Panc1 (cell line): ENCODE data around the gene AKAP12. TPM values are rescaled to one million over a fixed set of nuclear protein-coding genes. Genes with fewer than 3 reads are reported as not detected.

Source experiments
- ATAC-seq: fragments of 200-7000 bp; cut with Tn5 transposase; 2 replicates; pipeline ENCODE4 v1.9.1; 2020; ENCODE audit warnings: mild to moderate bottlenecking, moderate library complexity
- BruUV-seq: library from RNA; stranded (reverse); fragments of 400-500 nt; replicated peaks from 2 replicates; lab custom pipeline; 2021; lab: Mats Ljungman, UMichigan
- CTCF ChIA-PET: fragments of 300-600 bp; sonication (Branson Sonifier 250); formaldehyde crosslinking; loops from one replicate; lab custom pipeline; 2022; ENCODE audit warnings: antibody characterized with exemption; lab: Charles Lee
- POLR2A ChIA-PET: fragments of 300-600 bp; sonication (Branson Sonifier 250); formaldehyde crosslinking; loops from one replicate; lab custom pipeline; 2022; ENCODE audit warnings: antibody characterized with exemption; lab: Charles Lee
- DNase-seq: peaks from one replicate; pipeline ENCODE4 v3.0.0-alpha.2; 2010; ENCODE audit warnings: low read depth, low spot score
- H3K27ac ChIP-seq: 2 replicates; pipeline ENCODE4 v1.5.1; 2011; ENCODE audit warnings: mild to moderate bottlenecking, low read length, inconsistent platforms
- H3K27me3 ChIP-seq: fragments of 200-500 bp; sonication (Bioruptor generic); 2 replicates; pipeline ENCODE4 v1.6.0; 2014; ENCODE audit warnings: low read length, inconsistent platforms; ENCODE audit not compliant: control insufficient read depth, insufficient read depth
- H3K36me3 ChIP-seq: fragments of 200-500 bp; sonication (Bioruptor generic); 2 replicates; pipeline ENCODE4 v1.5.1; 2014; ENCODE audit warnings: inconsistent platforms, mild to moderate bottlenecking, low read length, moderate library complexity; ENCODE audit not compliant: control insufficient read depth, insufficient read depth
- H3K4me1 ChIP-seq: 2 replicates; pipeline ENCODE4 v1.5.1; 2011; ENCODE audit warnings: inconsistent platforms, mild to moderate bottlenecking, low read length, moderate library complexity; ENCODE audit not compliant: control insufficient read depth, insufficient read depth
- H3K4me3 ChIP-seq, 2 experiments: 2 replicates each; pipeline ENCODE4 v1.5.1; 2011 to 2012; ENCODE audit warnings: low read depth in 2 of 2, low read length in 2 of 2, mild to moderate bottlenecking in 2 of 2, inconsistent platforms in 1 of 2, moderate library complexity in 1 of 2
- H3K9me3 ChIP-seq: fragments of 200-500 bp; sonication (Bioruptor generic); 2 replicates; pipeline ENCODE4 v1.5.1; 2014; ENCODE audit warnings: low read depth, mild to moderate bottlenecking, inconsistent platforms, low read length, moderate library complexity; ENCODE audit not compliant: control insufficient read depth, insufficient read depth
- POLR2AphosphoS5 ChIP-seq: IDR thresholded peaks from 2 replicates; pipeline ENCODE4 v1.6.1; 2012; ENCODE audit warnings: mild to moderate bottlenecking, low read depth, low read length, moderate library complexity
- SIN3A ChIP-seq: IDR thresholded peaks from 2 replicates; pipeline ENCODE4 v1.6.1; 2012; ENCODE audit warnings: low read depth, mild to moderate bottlenecking, low read length, moderate library complexity, borderline replicate concordance; ENCODE audit not compliant: insufficient read depth
- TCF7L2 ChIP-seq: IDR thresholded peaks from 2 replicates; pipeline ENCODE4 v1.6.1; 2011; ENCODE audit warnings: mild to moderate bottlenecking, low read depth, low read length, inconsistent platforms
- in situ Hi-C: cut with HindIII; loops from 2 replicates; pipeline ENCODE4 v1.10.0; 2016; ENCODE audit warnings: low sequenced_read_pairs, low pct_unique_long_range_greater_than_20kb
- intact Hi-C: fragments of 100-400 bp; cut with micrococcal nuclease; formaldehyde crosslinking; loops from one replicate; pipeline ENCODE4 v1.10.0; 2022; ENCODE audit not compliant: unreplicated experiment
- total RNA-seq: library from RNA; stranded (reverse); gene quantifications from one replicate; pipeline ENCODE4 v1.2.1, GENCODE V29; 2021; ENCODE audit not compliant: unreplicated experiment
- TF ChIP-seq, protein P1 (sequence below): fragments of 450-650 bp; IDR thresholded peaks from 2 replicates; pipeline ENCODE4 v1.5.1; 2017; ENCODE audit warnings: mild to moderate bottlenecking
- TF ChIP-seq, protein P2 (sequence below), 2 experiments: IDR thresholded peaks; 2 replicates each; pipeline ENCODE4 v1.6.1; 2011 to 2012; ENCODE audit warnings: low read depth in 2 of 2, control low read depth in 1 of 2, low read length in 1 of 2, mild to moderate bottlenecking in 1 of 2, moderate library complexity in 1 of 2; ENCODE audit not compliant: insufficient read depth in 1 of 2

Gene AKAP12
- total RNA-seq, 1 experiment from 2014 or later: 267 TPM

DNA sequence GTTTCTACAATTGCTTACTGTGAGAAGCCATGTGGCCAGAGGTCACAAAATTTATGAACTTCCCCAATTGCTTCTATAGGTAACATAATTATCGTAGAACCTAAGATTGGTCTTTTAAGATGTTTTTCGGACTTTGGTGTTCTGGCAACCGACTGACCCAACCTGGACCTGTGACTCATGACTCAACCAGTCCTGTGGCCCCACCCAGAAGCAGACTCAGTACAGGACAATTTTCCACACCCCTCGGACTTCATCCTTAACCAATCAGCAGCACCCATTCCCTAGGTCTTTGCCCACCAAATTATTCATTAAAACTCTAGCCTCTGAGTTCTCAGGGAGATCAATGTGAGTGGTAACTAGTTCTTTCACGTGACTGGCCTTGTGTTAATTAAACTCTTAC, 26.4 kb upstream of the AKAP12 start:
- CTCF ChIA-PET: no interaction called here
- H3K4me1 ChIP-seq: peaks cover 9% of the 10 kb centered on the region; the same call in 1 of the 2 replicates
- no peak overlapping the region for H3K27ac ChIP-seq
- DNase-seq (no peak), ATAC-seq (no peak)
- no TSS peak for BruUV-seq
- in situ Hi-C loops: no loop called here
- POLR2A ChIA-PET: no interaction called here
- H3K4me3 ChIP-seq: no peak overlapping the region
- intact Hi-C loops: no loop called here
- H3K36me3 ChIP-seq: no peaks in the 10 kb centered on the region
- no peak for TF ChIP-seq POLR2AphosphoS5
- TF ChIP-seq, protein P1, sequence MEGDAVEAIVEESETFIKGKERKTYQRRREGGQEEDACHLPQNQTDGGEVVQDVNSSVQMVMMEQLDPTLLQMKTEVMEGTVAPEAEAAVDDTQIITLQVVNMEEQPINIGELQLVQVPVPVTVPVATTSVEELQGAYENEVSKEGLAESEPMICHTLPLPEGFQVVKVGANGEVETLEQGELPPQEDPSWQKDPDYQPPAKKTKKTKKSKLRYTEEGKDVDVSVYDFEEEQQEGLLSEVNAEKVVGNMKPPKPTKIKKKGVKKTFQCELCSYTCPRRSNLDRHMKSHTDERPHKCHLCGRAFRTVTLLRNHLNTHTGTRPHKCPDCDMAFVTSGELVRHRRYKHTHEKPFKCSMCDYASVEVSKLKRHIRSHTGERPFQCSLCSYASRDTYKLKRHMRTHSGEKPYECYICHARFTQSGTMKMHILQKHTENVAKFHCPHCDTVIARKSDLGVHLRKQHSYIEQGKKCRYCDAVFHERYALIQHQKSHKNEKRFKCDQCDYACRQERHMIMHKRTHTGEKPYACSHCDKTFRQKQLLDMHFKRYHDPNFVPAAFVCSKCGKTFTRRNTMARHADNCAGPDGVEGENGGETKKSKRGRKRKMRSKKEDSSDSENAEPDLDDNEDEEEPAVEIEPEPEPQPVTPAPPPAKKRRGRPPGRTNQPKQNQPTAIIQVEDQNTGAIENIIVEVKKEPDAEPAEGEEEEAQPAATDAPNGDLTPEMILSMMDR: no peak
- TF ChIP-seq SIN3A: no peak
- no peak for TF ChIP-seq TCF7L2
- no peaks in the 10 kb centered on the region for H3K27me3 ChIP-seq
- H3K9me3 ChIP-seq: peaks cover 5% of the 10 kb centered on the region; the same call in 1 of the 2 replicates

DNA sequence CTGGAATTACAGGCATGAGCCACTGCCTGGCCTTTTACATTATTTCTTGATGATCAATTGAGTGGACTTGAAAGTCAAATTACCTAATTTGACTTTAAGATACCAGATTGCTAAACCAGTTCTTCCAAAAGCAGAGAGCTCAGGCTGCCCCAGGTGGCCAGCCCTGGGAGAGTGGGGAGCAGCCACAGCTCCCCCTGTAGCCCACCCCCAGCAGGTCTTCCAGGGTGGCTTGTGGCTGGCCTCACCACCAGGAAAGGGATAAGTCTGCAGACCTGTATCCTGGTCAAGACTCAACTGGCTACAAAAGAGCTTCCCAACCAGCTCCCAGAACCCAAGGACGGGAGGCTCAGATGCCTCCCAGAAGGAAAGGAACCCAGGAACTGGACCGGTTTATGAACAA, 23.8 kb upstream of the AKAP12 start:
- ChIA-PET POLR2A (no interaction called here), CTCF (no interaction called here)
- TF ChIP-seq TCF7L2 (no peak), POLR2AphosphoS5 (no peak), SIN3A (no peak)
- TF ChIP-seq, protein P1: no peak
- TF ChIP-seq, protein P2, sequence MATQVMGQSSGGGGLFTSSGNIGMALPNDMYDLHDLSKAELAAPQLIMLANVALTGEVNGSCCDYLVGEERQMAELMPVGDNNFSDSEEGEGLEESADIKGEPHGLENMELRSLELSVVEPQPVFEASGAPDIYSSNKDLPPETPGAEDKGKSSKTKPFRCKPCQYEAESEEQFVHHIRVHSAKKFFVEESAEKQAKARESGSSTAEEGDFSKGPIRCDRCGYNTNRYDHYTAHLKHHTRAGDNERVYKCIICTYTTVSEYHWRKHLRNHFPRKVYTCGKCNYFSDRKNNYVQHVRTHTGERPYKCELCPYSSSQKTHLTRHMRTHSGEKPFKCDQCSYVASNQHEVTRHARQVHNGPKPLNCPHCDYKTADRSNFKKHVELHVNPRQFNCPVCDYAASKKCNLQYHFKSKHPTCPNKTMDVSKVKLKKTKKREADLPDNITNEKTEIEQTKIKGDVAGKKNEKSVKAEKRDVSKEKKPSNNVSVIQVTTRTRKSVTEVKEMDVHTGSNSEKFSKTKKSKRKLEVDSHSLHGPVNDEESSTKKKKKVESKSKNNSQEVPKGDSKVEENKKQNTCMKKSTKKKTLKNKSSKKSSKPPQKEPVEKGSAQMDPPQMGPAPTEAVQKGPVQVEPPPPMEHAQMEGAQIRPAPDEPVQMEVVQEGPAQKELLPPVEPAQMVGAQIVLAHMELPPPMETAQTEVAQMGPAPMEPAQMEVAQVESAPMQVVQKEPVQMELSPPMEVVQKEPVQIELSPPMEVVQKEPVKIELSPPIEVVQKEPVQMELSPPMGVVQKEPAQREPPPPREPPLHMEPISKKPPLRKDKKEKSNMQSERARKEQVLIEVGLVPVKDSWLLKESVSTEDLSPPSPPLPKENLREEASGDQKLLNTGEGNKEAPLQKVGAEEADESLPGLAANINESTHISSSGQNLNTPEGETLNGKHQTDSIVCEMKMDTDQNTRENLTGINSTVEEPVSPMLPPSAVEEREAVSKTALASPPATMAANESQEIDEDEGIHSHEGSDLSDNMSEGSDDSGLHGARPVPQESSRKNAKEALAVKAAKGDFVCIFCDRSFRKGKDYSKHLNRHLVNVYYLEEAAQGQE (IDR thresholded peaks at IDR 0.05; ENCODE audit: insufficient read depth in 1 of 2, low read depth in 2 of 2, low read length in 1 of 2): no peak
- no peaks in the 10 kb centered on the region for H3K4me1 ChIP-seq
- no peaks in the 10 kb centered on the region for H3K36me3 ChIP-seq
- H3K9me3 ChIP-seq: peaks cover 4% of the 10 kb centered on the region; the same call in 1 of the 2 replicates
- DNase-seq (no peak), ATAC-seq (no peak)
- intact Hi-C loops: no loop called here
- H3K4me3 ChIP-seq: no peak overlapping the region
- H3K27me3 ChIP-seq: no peaks in the 10 kb centered on the region
- in situ Hi-C loops: no loop called here
- no TSS peak for BruUV-seq
- H3K27ac ChIP-seq: no peak overlapping the region
